H1 (cell line): ENCODE data around the gene LEMD2. TPM values are rescaled to one million over a fixed set of nuclear protein-coding genes. Genes with fewer than 3 reads are reported as not detected.

Source experiments
- CTCF ChIA-PET: fragments of 300-600 bp; sonication (Branson Sonifier 250); formaldehyde crosslinking; loops from one replicate; lab custom pipeline; 2021; ENCODE audit not compliant: partially characterized antibody; lab: Charles Lee
- POLR2A ChIA-PET: fragments of 300-600 bp; sonication (Branson Sonifier 250); formaldehyde crosslinking; loops from one replicate; lab custom pipeline; 2021; ENCODE audit warnings: inconsistent platforms; ENCODE audit not compliant: partially characterized antibody; lab: Charles Lee
- DNase-seq, 2 experiments: peaks; one replicate each; pipeline versions ENCODE4 v3.0.0 to v3.0.0-alpha.2; 2010 to 2022; ENCODE audit warnings: low spot score in 2 of 2, low read depth in 1 of 2, mixed read lengths in 1 of 2
- FAIRE-seq: peaks from 2 replicates; lab custom pipeline; 2011; peaks lifted over from hg19 to GRCh38; lab: Jason Lieb, UNC
- H2AFZ ChIP-seq: 2 replicates; pipeline ENCODE4 v1.8.1; 2012; ENCODE audit warnings: low read length, inconsistent platforms
- H2AK5ac ChIP-seq: 2 replicates; pipeline ENCODE4 v1.6.1; 2013; ENCODE audit warnings: low read depth, low read length
- H2BK120ac ChIP-seq: replicated peaks from 2 replicates; pipeline ENCODE3; 2013; ENCODE audit warnings: low read depth, low read length, inconsistent platforms
- H2BK12ac ChIP-seq: 2 replicates; pipeline ENCODE4 v1.6.1; 2013; ENCODE audit warnings: low read depth, low read length
- H2BK15ac ChIP-seq: 2 replicates; pipeline ENCODE4 v1.6.1; 2013; ENCODE audit warnings: low read length
- H2BK20ac ChIP-seq: 2 replicates; pipeline ENCODE4 v1.6.1; 2013; ENCODE audit warnings: low read length
- H2BK5ac ChIP-seq: 2 replicates; pipeline ENCODE4 v1.6.1; 2013; ENCODE audit warnings: low read depth, low read length
- H3K14ac ChIP-seq: 2 replicates; pipeline ENCODE4 v1.6.1; 2013; ENCODE audit warnings: inconsistent platforms; ENCODE audit not compliant: insufficient read length
- H3K18ac ChIP-seq: 2 replicates; pipeline ENCODE4 v1.6.1; 2013; ENCODE audit warnings: low read length; ENCODE audit errors: extremely low read depth
- H3K23ac ChIP-seq: 2 replicates; pipeline ENCODE4 v1.6.1; 2013; ENCODE audit warnings: inconsistent platforms; ENCODE audit not compliant: insufficient read length
- H3K23me2 ChIP-seq: 2 replicates; pipeline ENCODE4 v1.6.1; 2013; ENCODE audit warnings: low read depth, low read length
- H3K27ac ChIP-seq: 2 replicates; pipeline ENCODE4 v1.6.1; 2011; ENCODE audit warnings: low read depth, low read length, inconsistent platforms
- H3K27me3 ChIP-seq, 4 experiments: replicated peaks in 1 of 4; 1 replicate in 1 of 4; 2 replicates in 3 of 4; pipeline versions ENCODE4 v1.6.1 to v1.8.1; 2011 to 2013; ENCODE audit warnings: low read length in 3 of 4, mild to moderate bottlenecking in 3 of 4, inconsistent platforms in 2 of 4, mixed read lengths in 2 of 4, moderate library complexity in 1 of 4; ENCODE audit not compliant: control insufficient read depth in 3 of 4, insufficient read depth in 3 of 4; ENCODE audit errors: extremely low read depth in 1 of 4
- H3K36me3 ChIP-seq, 4 experiments: 2 replicates each; pipeline versions ENCODE4 v1.6.1 to v1.8.1; 2011 to 2013; ENCODE audit warnings: mild to moderate bottlenecking in 4 of 4, low read length in 3 of 4, moderate library complexity in 2 of 4, control low read depth in 1 of 4, inconsistent platforms in 1 of 4; ENCODE audit not compliant: insufficient read depth in 4 of 4, control insufficient read depth in 2 of 4
- H3K4ac ChIP-seq: replicated peaks from 2 replicates; pipeline ENCODE3; 2013; ENCODE audit warnings: low read length, low read depth, mixed read lengths, inconsistent platforms; ENCODE audit not compliant: insufficient read length
- H3K4me1 ChIP-seq, 4 experiments: replicated peaks in 1 of 4; 1 replicate in 1 of 4; 2 replicates in 3 of 4; pipeline versions ENCODE4 v1.6.1 to v1.8.1; 2011 to 2013; ENCODE audit warnings: low read length in 3 of 4, inconsistent platforms in 2 of 4, mixed read lengths in 1 of 4; ENCODE audit not compliant: insufficient read depth in 4 of 4, control insufficient read depth in 3 of 4
- H3K4me2 ChIP-seq, 2 experiments: 2 replicates each; pipeline versions ENCODE4 v1.6.1 to v1.8.1; 2011 to 2013; ENCODE audit warnings: low read depth in 2 of 2, low read length in 2 of 2, control low read depth in 1 of 2, inconsistent platforms in 1 of 2, mild to moderate bottlenecking in 1 of 2; ENCODE audit not compliant: insufficient read depth in 1 of 2
- H3K4me3 ChIP-seq, 4 experiments: fragments of 200-600, 300-600 bp in 1 of 4; sonication (generic), shearing (Covaris generic), sonication (Bioruptor Twin) in 1 of 4; 2 replicates each; pipeline versions ENCODE4 v1.5.1 to v1.8.1; 2011 to 2016; ENCODE audit warnings: low read length in 4 of 4, low read depth in 3 of 4, control low read depth in 2 of 4, inconsistent platforms in 2 of 4, mild to moderate bottlenecking in 2 of 4, mixed read lengths in 1 of 4, moderate library complexity in 1 of 4; ENCODE audit not compliant: insufficient read depth in 2 of 4; ENCODE audit errors: extremely low read depth in 1 of 4
- H3K56ac ChIP-seq: replicated peaks from 2 replicates; pipeline ENCODE3; 2013; ENCODE audit warnings: low read depth, mild to moderate bottlenecking, mixed read lengths, low read length, inconsistent platforms; ENCODE audit not compliant: insufficient read length
- H3K79me1 ChIP-seq: 2 replicates; pipeline ENCODE4 v1.6.1; 2013; ENCODE audit warnings: low read depth, low read length, control low read depth
- H3K79me2 ChIP-seq, 2 experiments: 2 replicates each; pipeline versions ENCODE4 v1.6.1 to v1.8.1; 2012 to 2013; ENCODE audit warnings: low read length in 2 of 2, mild to moderate bottlenecking in 2 of 2, inconsistent platforms in 1 of 2; ENCODE audit not compliant: insufficient read depth in 2 of 2, control insufficient read depth in 1 of 2
- H3K9ac ChIP-seq, 4 experiments: replicated peaks in 1 of 4; 1 replicate in 1 of 4; 2 replicates in 3 of 4; pipeline versions ENCODE4 v1.6.1 to v1.8.1; 2011 to 2013; ENCODE audit warnings: low read depth in 3 of 4, low read length in 3 of 4, control low read depth in 2 of 4, mild to moderate bottlenecking in 2 of 4, moderate library complexity in 2 of 4, inconsistent platforms in 1 of 4; ENCODE audit errors: extremely low read depth in 1 of 4
- H3K9me3 ChIP-seq, 2 experiments: 2 replicates each; pipeline versions ENCODE4 v1.6.1 to v1.8.1; 2012 to 2013; ENCODE audit warnings: mild to moderate bottlenecking in 2 of 2, moderate library complexity in 2 of 2, control low read depth in 1 of 2, inconsistent platforms in 1 of 2, low read depth in 1 of 2, low read length in 1 of 2, mixed read lengths in 1 of 2; ENCODE audit not compliant: insufficient read depth in 2 of 2
- H4K20me1 ChIP-seq, 2 experiments: replicated peaks in 1 of 2; 2 replicates each; pipeline versions ENCODE3 to v1.8.1; 2011 to 2013; ENCODE audit warnings: inconsistent platforms in 2 of 2, low read length in 2 of 2, mild to moderate bottlenecking in 1 of 2; ENCODE audit not compliant: insufficient read depth in 2 of 2, control insufficient read depth in 1 of 2
- H4K5ac ChIP-seq: 2 replicates; pipeline ENCODE4 v1.6.1; 2013; ENCODE audit warnings: low read length, low read depth, mixed read lengths, inconsistent platforms; ENCODE audit not compliant: insufficient read length
- H4K8ac ChIP-seq: 2 replicates; pipeline ENCODE4 v1.8.0; 2013; ENCODE audit warnings: mild to moderate bottlenecking, moderate library complexity, low read length, inconsistent platforms; ENCODE audit not compliant: insufficient read depth; ENCODE audit errors: extremely low read depth
- H4K91ac ChIP-seq: replicated peaks from 2 replicates; pipeline ENCODE3; 2013; ENCODE audit warnings: low read length, mixed read lengths, inconsistent platforms; ENCODE audit not compliant: insufficient read length
- ASH2L ChIP-seq: fragments of 200-600, 300-600 bp; sonication (generic); IDR thresholded peaks from one replicate; pipeline ENCODE4 v1.7.1; 2017; ENCODE audit warnings: low read length
- BACH1 ChIP-seq: IDR thresholded peaks from 2 replicates; pipeline ENCODE4 v1.6.1; 2012; ENCODE audit warnings: low read length, improper control_type of control experiment
- CHD2 ChIP-seq: IDR thresholded peaks from 2 replicates; pipeline ENCODE4 v1.6.1; 2012; ENCODE audit warnings: low read length, improper control_type of control experiment
- EGR1 ChIP-seq: IDR thresholded peaks from 2 replicates; pipeline ENCODE4 v1.6.1; 2011; ENCODE audit warnings: low read depth, low read length, borderline replicate concordance
- KDM5A ChIP-seq: fragments of 200-600 bp; IDR thresholded peaks from 2 replicates; pipeline ENCODE4 v1.7.1; 2012; ENCODE audit warnings: mild to moderate bottlenecking, low read length, inconsistent platforms, mixed read lengths
- MAFK ChIP-seq: IDR thresholded peaks from 2 replicates; pipeline ENCODE4 v1.6.1; 2012; ENCODE audit warnings: low read depth, mild to moderate bottlenecking, improper control_type of control experiment, low read length
- PHF8 ChIP-seq: fragments of 200-600 bp; sonication (generic); conservative IDR thresholded peaks from 2 replicates; pipeline ENCODE4 v1.7.1; 2012; ENCODE audit warnings: low read depth, mild to moderate bottlenecking, inconsistent platforms, low read length, moderate library complexity
- SIN3A ChIP-seq, 2 experiments: IDR thresholded peaks in 1 of 2; conservative IDR thresholded peaks in 1 of 2; 2 replicates each; pipeline ENCODE4 v1.6.1; 2011 to 2012; ENCODE audit warnings: low read length in 2 of 2, improper control_type of control experiment in 1 of 2, low read depth in 1 of 2, mild to moderate bottlenecking in 1 of 2
- TAF1 ChIP-seq: IDR thresholded peaks from 2 replicates; pipeline ENCODE4 v1.6.1; 2011; ENCODE audit warnings: mild to moderate bottlenecking, low read depth, low read length
- TAF7 ChIP-seq: optimal IDR thresholded peaks from 2 replicates; pipeline ENCODE3; 2011; ENCODE audit warnings: low read depth, mild to moderate bottlenecking, inconsistent platforms, low read length, moderate library complexity, borderline replicate concordance
- TEAD4 ChIP-seq: IDR thresholded peaks from 2 replicates; pipeline ENCODE4 v1.6.1; 2012; ENCODE audit warnings: low read depth, low read length, inconsistent platforms, mixed read lengths
- WGBS, 2 experiments: shearing (Covaris generic) in 1 of 2; methylation state at CpG; one replicate each; pipeline versions ENCODE4 v1.1.6 to v1.1.7; 2013 to 2015; ENCODE audit warnings: low lambda C conversion rate in 2 of 2, mixed read lengths in 2 of 2, inconsistent platforms in 1 of 2, low coverage in 1 of 2, missing lambda C conversion rate in 1 of 2; ENCODE audit not compliant: insufficient replicate concordance in 2 of 2, insufficient coverage in 1 of 2, insufficient read length in 1 of 2; ENCODE audit errors: extremely low coverage in 1 of 2, missing lambda C conversion rate in 1 of 2; 5-methylcytosine and 5-hydroxymethylcytosine counted together
- polyA plus RNA-seq, 7 experiments: library from polyadenylated mRNA; depleted of rRNA in 3 of 7; stranded (reverse) in 5 of 7; unstranded in 2 of 7; fragments of >200 nt in 5 of 7; fragments of 200-250 nt in 2 of 7; gene quantifications; 1 replicate in 5 of 7; 2 replicates in 1 of 7; 4 replicates in 1 of 7; pipeline versions ENCODE4 v1.2.1 to v1.2.3, GENCODE V29; 2011 to 2013; ENCODE audit warnings: missing spikeins in 2 of 7, mixed read lengths in 2 of 7
- total RNA-seq: library from RNA; stranded (reverse); fragmentation: NEBNext Ultra II Directional; extraction: Animal tissue kit (Norgen Biotek cat#: 25700); gene quantifications from 2 replicates; pipeline ENCODE4 v1.2.1, GENCODE V29; 2021

LEMD2 gene
- total and polyA plus RNA-seq, 2 of the 8 experiments (the other 6 are each of a cell fraction or from before 2014, with no cell fraction given): 32.7 to 57.3 TPM

DNA sequence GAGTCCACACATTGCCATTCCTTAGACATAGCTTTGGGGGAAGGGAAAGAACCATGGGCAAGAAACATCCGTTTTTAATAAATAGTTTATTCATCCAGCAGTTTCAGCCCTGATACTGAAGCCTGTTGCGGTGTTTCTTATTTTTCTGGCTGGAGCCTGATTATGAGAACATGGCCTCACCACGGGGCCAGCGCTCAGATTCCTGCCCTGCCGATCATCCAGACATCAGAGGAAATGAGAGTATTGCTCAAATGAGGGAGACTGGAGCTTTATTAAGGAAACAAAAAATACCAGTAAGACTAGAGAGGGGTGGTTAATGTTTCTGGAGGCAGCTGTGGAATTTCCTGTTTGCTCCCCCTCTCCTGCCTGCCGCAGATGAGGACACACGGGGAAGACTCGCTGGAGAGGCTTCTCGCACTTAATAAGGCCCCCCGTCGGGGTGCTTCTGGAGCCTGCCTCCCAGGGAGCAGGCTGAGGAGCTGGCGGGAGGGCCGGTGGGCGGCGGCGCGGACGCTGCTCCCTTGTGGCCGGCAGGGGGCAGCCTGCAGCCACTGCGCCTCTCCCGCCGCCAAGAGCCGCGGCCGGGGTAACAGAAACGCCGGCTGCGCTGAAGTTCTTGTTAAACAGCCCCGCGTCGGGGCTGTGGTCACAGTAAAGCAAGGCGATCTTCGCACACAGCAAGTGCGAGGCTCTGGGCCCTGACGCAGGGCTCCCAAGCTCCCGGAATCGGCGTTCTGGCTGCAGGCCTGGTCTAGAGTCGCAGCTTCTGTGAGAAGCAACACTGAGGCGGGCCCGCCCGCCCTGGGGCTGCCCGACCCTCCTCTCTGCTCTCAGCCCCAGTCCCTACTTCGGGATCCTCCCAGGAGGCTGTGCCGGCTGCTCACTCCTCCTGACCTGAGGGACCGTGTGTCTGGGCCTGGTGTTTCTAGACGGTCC, 17.5 kb downstream of the LEMD2 start:
- Histone ChIP-seq H3K56ac (no peak overlapping the region), H3K9ac (no peak overlapping the region), H2BK15ac (peak overlapping the region; percentile 95; the same call in 1 of the 2 replicates), H2BK120ac (peak overlapping the region; percentile 30), H3K18ac (peak overlapping the region; percentile 53), H2BK20ac (peak overlapping the region; percentile 98), H3K79me1 (no peaks in the 10 kb centered on the region), H3K4me1 (peaks cover 10 to 32% (median 21%) of the 10 kb centered on the region in 4 experiments), H2AK5ac (peak overlapping the region; percentile 3; the same call in 1 of the 2 replicates), H2BK12ac (peak overlapping the region; percentile 91), H3K36me3 (peaks cover 14 to 39% (median 28%) of the 10 kb centered on the region in 4 experiments; a peak in 7 of 8 replicates), H3K4ac (no peak overlapping the region), H3K9me3 (no peaks in the 10 kb centered on the region), H2BK5ac (peak overlapping the region; percentile 61), H3K4me3 (peak overlapping the region in 3 of 4 experiments; percentile 4 to 16 (median 14); a peak in 3 of 8 replicates), H3K14ac (no peak overlapping the region), H4K91ac (peak overlapping the region; percentile 22), H3K79me2 (no peaks in the 10 kb centered on the region), H3K27me3 (no peaks in the 10 kb centered on the region), H4K8ac (peak overlapping the region; percentile 92; the same call in 1 of the 2 replicates), H2AFZ (no peak overlapping the region), H4K20me1 (peaks cover 0 to 6% of the 10 kb centered on the region in 2 experiments), H4K5ac (peak overlapping the region; percentile 45), H3K23ac (no peak overlapping the region), H3K27ac (no peak overlapping the region), H3K4me2 (peak overlapping the region; percentile 14 to 35; a peak in 1 of 4 replicates), H3K23me2 (no peaks in the 10 kb centered on the region)
- CTCF ChIA-PET: interaction anchor here (0.6 to 14.3 kb wide), 47 partner anchors 9 to 384 kb away, joined by 3 to 157 read pairs (median 5); partner anchors contain the start of genes IP6K3, MLN and UQCC2
- POLR2A ChIA-PET: interaction anchor here (0.9 to 9.3 kb wide), 20 partner anchors 9 to 362 kb away, joined by 3 to 101 read pairs (median 4); partner anchors contain the start of genes IP6K3, LEMD2 and UQCC2
- DNase-seq (peak; percentile 86 to 87), FAIRE-seq (no peak)
- 17% methylated on average over 43 of the region's 47 CpGs; no CpG with 5 or more reads in 1 of the 2 experiments for WGBS, 2 experiments
- TF ChIP-seq TAF1: peak; percentile 63; the same call in 1 of the 2 replicates
- 0 out of 4 replicates have a peak, but pooled peaks have one; percentile 53 to 59 for TF ChIP-seq SIN3A (conservative IDR thresholded peaks at IDR 0.05 in 1 of 2, IDR thresholded peaks at IDR 0.05 in 1 of 2; ENCODE audit: low read depth in 1 of 2, low read length in 2 of 2)
- TF ChIP-seq ASH2L: no peak
- no peak for TF ChIP-seq TEAD4
- peak; percentile 14; the same call in 1 of the 2 replicates for TF ChIP-seq BACH1
- TF ChIP-seq TAF7: peak; percentile 70
- TF ChIP-seq PHF8: no peak
- TF ChIP-seq EGR1: no peak
- TF ChIP-seq KDM5A: no peak
- no peak for TF ChIP-seq CHD2
- no peak for TF ChIP-seq MAFK
